NCI-H460 (cell line): ENCODE data around the gene INPP4B. TPM values are rescaled to one million over a fixed set of nuclear protein-coding genes. Genes with fewer than 3 reads are reported as not detected.

ENCODE experiments used
- DNase-seq: peaks from one replicate; pipeline ENCODE4 v3.0.0-alpha.2; 2016; ENCODE audit warnings: low read depth; ENCODE audit errors: extremely low read depth
- total RNA-seq: library from RNA; depleted of rRNA; stranded (reverse); fragments of >200 nt; shearing (Covaris generic); gene quantifications from 2 replicates; pipeline ENCODE4 v1.2.3, GENCODE V29; 2014

Gene INPP4B
- total RNA-seq, 1 experiment from 2014 or later: 3.9 TPM

- DNase-seq: no peak
Measured at GRCh38 chr4:142274137-142274536, 572.0 kb downstream of the INPP4B start.

DNA sequence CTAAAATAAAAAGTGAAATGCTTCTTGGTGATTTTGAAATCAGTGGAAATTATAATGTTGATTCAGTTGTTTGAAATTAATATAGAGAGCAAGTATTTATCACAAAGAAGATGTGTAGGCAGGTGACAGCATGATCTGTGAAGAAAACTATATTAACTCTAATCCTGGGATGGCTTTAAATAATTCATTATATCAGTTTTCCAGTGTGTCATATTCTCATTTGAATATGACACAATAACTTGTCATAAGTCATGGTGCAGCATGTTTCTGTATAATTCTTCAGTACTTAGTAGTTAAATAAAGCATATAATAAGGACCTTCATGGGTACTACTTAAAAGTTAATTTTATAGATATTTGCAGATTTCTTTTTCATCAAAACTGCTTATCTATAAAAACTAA is 573.6 kb downstream of the INPP4B start:
- no peak for DNase-seq

- no peak for DNase-seq
Measured at GRCh38 chr4:142271832-142272231, 574.3 kb downstream of the INPP4B start.

- no peak for DNase-seq
Measured at GRCh38 chr4:142267101-142267500, 579.0 kb downstream of the INPP4B start.

DNA sequence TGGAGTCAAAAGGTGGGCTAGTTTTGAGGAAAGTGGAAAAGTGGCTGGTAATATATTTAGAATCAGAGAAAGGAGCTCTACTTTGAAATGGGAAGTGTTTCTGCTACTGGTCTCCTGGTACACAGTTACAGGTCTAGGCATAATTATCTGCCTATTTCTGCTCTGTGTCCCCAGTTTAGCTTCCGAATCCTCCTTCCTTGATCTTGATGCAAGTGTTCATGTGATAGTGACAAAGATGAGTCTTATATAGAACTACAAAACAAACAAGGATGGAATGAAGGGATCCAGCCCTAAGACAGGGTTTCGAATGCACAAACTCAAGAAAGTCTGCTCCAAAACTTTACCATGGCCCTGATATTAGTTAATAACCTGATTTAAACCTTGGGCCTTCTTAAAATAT is 580.2 kb downstream of the INPP4B start:
- no peak for DNase-seq

- no peak for DNase-seq
Measured at GRCh38 chr4:142265536-142265935, 580.6 kb downstream of the INPP4B start.

- no peak for DNase-seq
Measured at GRCh38 chr4:142264961-142265360, 581.1 kb downstream of the INPP4B start.

GRCh38 chr4:142262956-142263355 is 583.1 kb downstream of the INPP4B start:
- DNase-seq: no peak

GRCh38 chr4:142248946-142249345 is 597.2 kb downstream of the INPP4B start:
- DNase-seq: no peak

DNA sequence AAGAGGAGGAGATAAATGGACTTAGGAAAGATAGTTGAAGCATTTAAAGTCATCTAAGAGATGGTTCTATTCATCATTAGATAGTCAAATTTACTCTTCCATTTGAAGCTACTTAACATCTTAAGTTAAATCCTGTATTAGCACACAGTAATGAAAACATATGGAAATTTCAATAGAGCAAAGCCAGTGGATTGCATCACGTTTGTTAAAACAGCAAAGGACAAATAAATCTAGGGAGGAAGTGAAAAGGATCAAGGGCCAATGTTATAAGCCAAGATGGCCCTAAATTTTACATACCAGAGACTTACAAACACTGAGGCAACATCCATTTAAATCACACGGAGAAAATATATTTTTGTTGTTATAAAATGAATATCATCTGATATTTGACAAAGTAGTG is 602.8 kb downstream of the INPP4B start:
- DNase-seq: no peak

GRCh38 chr4:142242156-142242555 is 603.9 kb downstream of the INPP4B start:
- no peak for DNase-seq

GRCh38 chr4:142238589-142238988 is 607.5 kb downstream of the INPP4B start:
- no peak for DNase-seq

GRCh38 chr4:142236268-142236667 is 609.8 kb downstream of the INPP4B start:
- DNase-seq: no peak

GRCh38 chr4:142231787-142232186 is 614.3 kb downstream of the INPP4B start:
- DNase-seq: no peak

- no peak for DNase-seq
Measured at GRCh38 chr4:142230991-142231390, 615.1 kb downstream of the INPP4B start.

DNA sequence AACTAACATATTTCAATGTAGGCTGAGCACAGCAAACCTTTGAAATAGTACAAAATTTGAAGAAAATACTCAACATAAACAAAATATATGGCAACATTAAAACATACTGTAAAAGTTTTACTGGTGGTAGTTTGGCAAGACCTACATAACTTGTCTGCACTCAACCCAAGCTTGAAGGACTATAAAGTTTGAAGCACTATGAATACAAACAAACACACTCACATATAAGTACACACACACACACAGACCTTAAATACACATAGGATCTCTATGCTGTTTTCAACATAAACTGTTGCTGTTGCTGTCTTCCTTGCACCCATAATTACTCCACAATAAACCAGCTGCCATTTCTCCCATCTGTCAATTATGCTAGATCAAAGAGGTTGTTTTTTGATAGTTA is 620.1 kb downstream of the INPP4B start:
- DNase-seq: no peak

DNA sequence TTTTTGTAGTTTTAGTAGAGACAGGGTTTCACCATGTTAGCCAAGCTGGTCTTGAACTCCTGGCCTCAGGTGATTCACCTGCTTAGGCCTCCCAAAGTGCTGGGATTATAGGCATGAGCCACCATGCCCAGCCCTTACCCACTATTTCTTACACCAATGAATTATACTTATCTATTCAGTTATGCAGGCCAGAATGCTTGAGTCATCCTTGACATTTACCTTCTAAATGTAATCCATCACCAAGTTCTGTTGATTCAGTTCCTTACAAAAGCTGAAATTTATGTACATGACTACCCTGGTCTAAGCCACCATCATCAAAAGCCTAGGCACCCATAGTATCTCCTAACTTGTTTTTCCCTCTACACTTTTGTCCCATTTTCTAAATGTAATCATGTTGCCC is 624.0 kb downstream of the INPP4B start:
- no peak for DNase-seq

DNA sequence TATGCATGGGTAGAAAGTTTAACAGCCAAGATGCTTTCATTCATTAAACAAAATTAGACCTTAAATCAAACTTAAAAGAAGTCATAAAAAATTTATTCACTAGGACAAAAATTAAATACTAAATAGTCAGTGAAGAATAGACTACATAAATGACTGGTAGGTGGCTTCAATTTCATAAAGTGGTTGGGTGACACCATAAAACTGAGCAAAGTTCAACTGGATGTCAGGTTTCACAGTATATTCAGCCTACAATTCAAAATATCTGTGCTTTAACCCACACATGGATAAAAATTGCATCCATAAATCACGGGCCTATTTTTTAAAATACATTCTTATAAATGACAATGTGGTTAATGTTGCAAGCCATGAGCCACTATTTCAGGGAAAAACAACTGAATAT is 627.4 kb downstream of the INPP4B start:
- no peak for DNase-seq

GRCh38 chr4:142211444-142211843 is 634.7 kb downstream of the INPP4B start:
- no peak for DNase-seq

DNA sequence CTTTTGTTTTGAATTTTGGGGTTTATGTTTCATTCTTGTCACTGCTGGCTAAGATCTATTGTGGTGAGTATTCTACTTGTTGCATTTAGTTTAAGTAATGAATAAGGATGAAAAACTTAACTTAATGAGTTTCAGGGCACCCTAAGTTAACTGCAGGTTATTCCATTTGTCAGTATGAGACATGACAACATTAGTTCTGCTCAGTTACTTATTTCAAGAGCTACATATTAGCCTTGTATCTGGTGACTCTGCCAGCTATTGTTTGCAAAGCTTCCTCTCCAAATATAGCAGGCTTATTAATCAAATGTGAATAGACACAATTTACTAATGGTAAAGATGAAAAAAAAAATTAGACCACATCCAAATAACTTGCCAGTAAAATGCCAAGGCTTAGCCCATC is 642.6 kb downstream of the INPP4B start:
- no peak for DNase-seq

- no peak for DNase-seq
Measured at GRCh38 chr4:142202404-142203332, 643.4 kb downstream of the INPP4B start.

- DNase-seq: no peak
Measured at GRCh38 chr4:142201041-142201440, 645.1 kb downstream of the INPP4B start.

DNA sequence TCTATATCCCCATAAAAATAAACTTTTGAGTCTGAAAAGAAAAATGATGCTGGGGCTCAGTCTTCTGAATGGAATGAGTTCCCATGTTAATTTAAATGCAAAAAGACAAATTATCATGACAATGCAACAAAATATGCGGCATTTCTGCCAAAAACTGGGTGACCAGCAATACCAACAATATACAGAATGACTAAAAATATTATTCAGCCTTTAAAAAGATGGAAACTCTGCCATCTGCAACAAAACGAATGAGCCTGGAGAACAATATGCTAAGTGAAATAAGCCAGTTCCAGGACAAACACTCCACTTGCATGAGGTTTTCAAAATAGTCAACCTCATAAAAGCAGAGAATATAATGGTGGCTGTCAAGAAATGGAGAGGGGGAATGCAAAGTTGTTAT is 651.2 kb downstream of the INPP4B start:
- DNase-seq: no peak
